Measurements from ENCODE around the gene LDAH.

Gene LDAH

GRCh38 chr2:20647738-20648137 is 175.2 kb downstream of the LDAH start:
- no peak overlapping the region for H2AFZ ChIP-seq (ENCODE audit: low read length)
- no peak for DNase-seq (ENCODE audit: low spot score)
- H3K79me1 ChIP-seq (ENCODE audit: low read depth, low read length), result no peaks in the 10 kb centered on the region
- no peak overlapping the region for H3K9ac ChIP-seq (ENCODE audit: low read depth, low read length, poor library complexity)
- H3K23ac ChIP-seq (ENCODE audit: low read depth, low read length, poor library complexity), result no peak overlapping the region
- H3K4me3 ChIP-seq (ENCODE audit: low read length in 2 of 2), result no peak overlapping the region
- H4K91ac ChIP-seq (ENCODE audit: low read depth, low read length, poor library complexity), result no peak overlapping the region
- no peak overlapping the region for H2AK5ac ChIP-seq (ENCODE audit: low read depth, low read length)
- no peak overlapping the region for H3K27ac ChIP-seq (replicated peaks; ENCODE audit: low read length)
- no peak overlapping the region for H3K18ac ChIP-seq (ENCODE audit: low read length)
- peaks cover 0 to 8% of the 10 kb centered on the region in 2 donors for H3K36me3 ChIP-seq (replicated peaks in 1 of 2; ENCODE audit: control insufficient read depth in 2 of 2, insufficient read depth in 2 of 2, low read length in 2 of 2)
- no peak overlapping the region for H4K8ac ChIP-seq (ENCODE audit: low read depth, low read length)
- peak overlapping the region; percentile 58 for H2BK5ac ChIP-seq (ENCODE audit: low read length)
- no CpG with 5 or more reads among the region's 8 CpGs for WGBS, 2 donors (ENCODE audit: extremely low coverage in 2 of 2, insufficient read length in 2 of 2, insufficient replicate concordance in 1 of 2)
- no peak overlapping the region for H2BK12ac ChIP-seq (ENCODE audit: low read length)
- no peak overlapping the region for H2BK120ac ChIP-seq (ENCODE audit: low read depth, low read length)
- no peaks in the 10 kb centered on the region for H3K9me3 ChIP-seq (replicated peaks in 1 of 2; ENCODE audit: control insufficient read depth in 2 of 2, insufficient read depth in 1 of 2, low read depth in 1 of 2, low read length in 2 of 2)
- H3K27me3 ChIP-seq (ENCODE audit: control insufficient read depth in 3 of 3, insufficient read depth in 3 of 3, low read depth in 1 of 3, low read length in 3 of 3), result peaks cover 0 to 6% (median 2%) of the 10 kb centered on the region in 3 experiments
- no peak overlapping the region for H3K14ac ChIP-seq (ENCODE audit: low read length)
- H3K4me1 ChIP-seq (ENCODE audit: control insufficient read depth in 2 of 2, insufficient read depth in 1 of 2, low read depth in 1 of 2, low read length in 2 of 2), result peaks cover 6 to 24% of the 10 kb centered on the region in 2 donors
- H2BK15ac ChIP-seq (ENCODE audit: low read length), result no peak overlapping the region
- no peak overlapping the region for H3K4me2 ChIP-seq (ENCODE audit: insufficient read depth, low read length, poor library complexity, severe bottlenecking)
- H3K4ac ChIP-seq (ENCODE audit: low read length), result no peak overlapping the region

- Histone ChIP-seq H2AK5ac (ENCODE audit: low read depth, low read length) (no peak overlapping the region), H2BK12ac (ENCODE audit: low read length) (no peak overlapping the region), H3K9me3 (replicated peaks in 1 of 2; ENCODE audit: control insufficient read depth in 2 of 2, insufficient read depth in 1 of 2, low read depth in 1 of 2, low read length in 2 of 2) (no peaks in the 10 kb centered on the region), H2BK120ac (ENCODE audit: low read depth, low read length) (no peak overlapping the region), H3K18ac (ENCODE audit: low read length) (no peak overlapping the region), H3K27ac (replicated peaks; ENCODE audit: low read length) (no peak overlapping the region), H3K4me1 (ENCODE audit: control insufficient read depth in 2 of 2, insufficient read depth in 1 of 2, low read depth in 1 of 2, low read length in 2 of 2) (peaks cover 6 to 24% of the 10 kb centered on the region in 2 donors), H3K14ac (ENCODE audit: low read length) (no peak overlapping the region), H3K4ac (ENCODE audit: low read length) (no peak overlapping the region), H3K4me2 (ENCODE audit: insufficient read depth, low read length, poor library complexity, severe bottlenecking) (no peak overlapping the region), H2BK15ac (ENCODE audit: low read length) (no peak overlapping the region), H3K36me3 (replicated peaks in 1 of 2; ENCODE audit: control insufficient read depth in 2 of 2, insufficient read depth in 2 of 2, low read length in 2 of 2) (peaks cover 0 to 8% of the 10 kb centered on the region in 2 donors), H2AFZ (ENCODE audit: low read length) (no peak overlapping the region), H2BK5ac (ENCODE audit: low read length) (peak overlapping the region; percentile 58), H3K27me3 (ENCODE audit: control insufficient read depth in 3 of 3, insufficient read depth in 3 of 3, low read depth in 1 of 3, low read length in 3 of 3) (peaks cover 0 to 2% (median 2%) of the 10 kb centered on the region in 3 experiments), H3K9ac (ENCODE audit: low read depth, low read length, poor library complexity) (peak overlapping the region; percentile 38), H3K79me1 (ENCODE audit: low read depth, low read length) (no peaks in the 10 kb centered on the region), H3K23ac (ENCODE audit: low read depth, low read length, poor library complexity) (no peak overlapping the region), H4K91ac (ENCODE audit: low read depth, low read length, poor library complexity) (no peak overlapping the region), H3K4me3 (ENCODE audit: low read length in 2 of 2) (no peak overlapping the region), H4K8ac (ENCODE audit: low read depth, low read length) (no peak overlapping the region)
- DNase-seq (ENCODE audit: low spot score), result no peak
- no CpG with 5 or more reads among the region's 3 CpGs for WGBS, 2 donors (ENCODE audit: extremely low coverage in 2 of 2, insufficient read length in 2 of 2, insufficient replicate concordance in 1 of 2)
Measured at GRCh38 chr2:20647211-20647610, 175.7 kb downstream of the LDAH start.

- no peak overlapping the region for H3K27ac ChIP-seq (replicated peaks; ENCODE audit: low read length)
- peak overlapping the region; percentile 50 for H3K18ac ChIP-seq (ENCODE audit: low read length)
- H3K4me1 ChIP-seq (ENCODE audit: control insufficient read depth in 2 of 2, insufficient read depth in 1 of 2, low read depth in 1 of 2, low read length in 2 of 2), result peaks cover 4 to 20% of the 10 kb centered on the region in 2 donors
- H4K8ac ChIP-seq (ENCODE audit: low read depth, low read length), result no peak overlapping the region
- H3K4me3 ChIP-seq (ENCODE audit: low read length in 2 of 2), result no peak overlapping the region
- no peak overlapping the region for H4K91ac ChIP-seq (ENCODE audit: low read depth, low read length, poor library complexity)
- H2BK5ac ChIP-seq (ENCODE audit: low read length), result no peak overlapping the region
- H2AK5ac ChIP-seq (ENCODE audit: low read depth, low read length), result no peak overlapping the region
- H2BK120ac ChIP-seq (ENCODE audit: low read depth, low read length), result no peak overlapping the region
- no peak for DNase-seq (ENCODE audit: low spot score)
- WGBS, 2 donors (ENCODE audit: extremely low coverage in 2 of 2, insufficient read length in 2 of 2, insufficient replicate concordance in 1 of 2), result no CpG with 5 or more reads among the region's 20 CpGs
- H3K23ac ChIP-seq (ENCODE audit: low read depth, low read length, poor library complexity), result peak overlapping the region; percentile 78
- H3K27me3 ChIP-seq (ENCODE audit: control insufficient read depth in 3 of 3, insufficient read depth in 3 of 3, low read depth in 1 of 3, low read length in 3 of 3), result no peaks in the 10 kb centered on the region
- peak overlapping the region; percentile 78 for H3K14ac ChIP-seq (ENCODE audit: low read length)
- H3K9ac ChIP-seq (ENCODE audit: low read depth, low read length, poor library complexity), result peak overlapping the region; percentile 34
- no peak overlapping the region for H2BK15ac ChIP-seq (ENCODE audit: low read length)
- H3K4me2 ChIP-seq (ENCODE audit: insufficient read depth, low read length, poor library complexity, severe bottlenecking), result no peak overlapping the region
- no peak overlapping the region for H2BK12ac ChIP-seq (ENCODE audit: low read length)
- no peak overlapping the region for H3K4ac ChIP-seq (ENCODE audit: low read length)
- no peaks in the 10 kb centered on the region for H3K79me1 ChIP-seq (ENCODE audit: low read depth, low read length)
- no peak overlapping the region for H2AFZ ChIP-seq (ENCODE audit: low read length)
- no peaks in the 10 kb centered on the region for H3K9me3 ChIP-seq (replicated peaks in 1 of 2; ENCODE audit: control insufficient read depth in 2 of 2, insufficient read depth in 1 of 2, low read depth in 1 of 2, low read length in 2 of 2)
- peaks cover 0 to 12% of the 10 kb centered on the region in 2 donors for H3K36me3 ChIP-seq (replicated peaks in 1 of 2; ENCODE audit: control insufficient read depth in 2 of 2, insufficient read depth in 2 of 2, low read length in 2 of 2)
Measured at GRCh38 chr2:20646446-20646845, 176.5 kb downstream of the LDAH start.

GRCh38 chr2:20645761-20646160 is 177.1 kb downstream of the LDAH start:
- no peak overlapping the region for H3K4me3 ChIP-seq (ENCODE audit: low read length in 2 of 2)

More at GRCh38 chr2:20645761-20646160, 177.1 kb downstream of the LDAH start:
- Histone ChIP-seq H3K79me1 (ENCODE audit: low read depth, low read length) (no peaks in the 10 kb centered on the region), H3K23ac (ENCODE audit: low read depth, low read length, poor library complexity) (peak overlapping the region; percentile 49), H2BK12ac (ENCODE audit: low read length) (peak overlapping the region; percentile 26), H3K4me1 (ENCODE audit: control insufficient read depth in 2 of 2, insufficient read depth in 1 of 2, low read depth in 1 of 2, low read length in 2 of 2) (peaks cover 4 to 20% of the 10 kb centered on the region in 2 donors), H3K4ac (ENCODE audit: low read length) (no peak overlapping the region), H3K18ac (ENCODE audit: low read length) (no peak overlapping the region), H2BK15ac (ENCODE audit: low read length) (no peak overlapping the region), H4K8ac (ENCODE audit: low read depth, low read length) (no peak overlapping the region), H3K36me3 (replicated peaks in 1 of 2; ENCODE audit: control insufficient read depth in 2 of 2, insufficient read depth in 2 of 2, low read length in 2 of 2) (peaks cover 2 to 18% of the 10 kb centered on the region in 2 donors), H3K4me2 (ENCODE audit: insufficient read depth, low read length, poor library complexity, severe bottlenecking) (no peak overlapping the region), H3K9me3 (replicated peaks in 1 of 2; ENCODE audit: control insufficient read depth in 2 of 2, insufficient read depth in 1 of 2, low read depth in 1 of 2, low read length in 2 of 2) (no peaks in the 10 kb centered on the region), H2AFZ (ENCODE audit: low read length) (no peak overlapping the region), H2BK5ac (ENCODE audit: low read length) (no peak overlapping the region), H3K27ac (replicated peaks; ENCODE audit: low read length) (no peak overlapping the region), H3K14ac (ENCODE audit: low read length) (no peak overlapping the region), H3K9ac (ENCODE audit: low read depth, low read length, poor library complexity) (no peak overlapping the region), H2BK120ac (ENCODE audit: low read depth, low read length) (no peak overlapping the region), H4K91ac (ENCODE audit: low read depth, low read length, poor library complexity) (no peak overlapping the region), H2AK5ac (ENCODE audit: low read depth, low read length) (no peak overlapping the region), H3K27me3 (ENCODE audit: control insufficient read depth in 3 of 3, insufficient read depth in 3 of 3, low read depth in 1 of 3, low read length in 3 of 3) (no peaks in the 10 kb centered on the region)
- no CpG with 5 or more reads among the region's 10 CpGs for WGBS, 2 donors (ENCODE audit: extremely low coverage in 2 of 2, insufficient read length in 2 of 2, insufficient replicate concordance in 1 of 2)
- DNase-seq (ENCODE audit: low spot score), result no peak
